ENCODE results near the gene PLCL1. TPM values are rescaled to one million over a fixed set of nuclear protein-coding genes. Genes with fewer than 3 reads are reported as not detected.

PLCL1 gene
- total RNA-seq, 1 experiment from 2014 or later = 1.6 TPM

DNA sequence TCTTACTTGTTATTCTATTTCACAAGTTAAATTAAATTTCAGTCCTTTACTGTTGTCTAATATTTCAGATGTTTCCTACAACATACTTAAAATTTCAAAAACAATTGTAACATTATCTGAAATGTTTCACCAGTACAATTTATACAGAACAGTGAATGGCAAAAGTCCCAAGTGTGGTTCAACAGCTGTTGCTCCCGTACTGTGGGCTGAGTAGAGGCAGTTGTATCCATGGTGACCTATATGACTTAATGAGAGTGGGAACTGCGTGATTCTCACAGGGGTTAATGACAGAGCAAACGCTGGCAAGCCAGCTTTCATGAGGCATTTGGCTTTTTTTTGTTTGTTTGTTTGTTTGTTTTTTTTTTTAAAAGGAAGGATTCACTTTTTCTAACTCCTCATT, 5.3 kb upstream of the PLCL1 start:
- Histone ChIP-seq H3K9me3 (no peaks in the 10 kb centered on the region), H3K4me1 (peaks cover 4% of the 10 kb centered on the region; the same call in 1 of the 2 replicates), H3K4me3 (ENCODE audit: low read depth, low read length) (no peak overlapping the region), H3K27me3 (replicated peaks; ENCODE audit: control insufficient read depth, insufficient read depth, low read length) (no peaks in the 10 kb centered on the region), H3K36me3 (ENCODE audit: control insufficient read depth, insufficient read depth, low read length) (no peaks in the 10 kb centered on the region)
- Mint-ChIP-seq H3K4me3 (ENCODE audit: unreplicated experiment) (no peak overlapping the region), H3K27me3 (ENCODE audit: insufficient read depth, unreplicated experiment) (peaks cover 7% of the 10 kb centered on the region), H3K9me3 (ENCODE audit: unreplicated experiment) (no peaks in the 10 kb centered on the region), H3K36me3 (ENCODE audit: insufficient read depth, unreplicated experiment) (peaks cover 1% of the 10 kb centered on the region), H3K4me1 (ENCODE audit: low read depth, unreplicated experiment) (peaks cover 3% of the 10 kb centered on the region), H3K27ac (ENCODE audit: unreplicated experiment) (no peak overlapping the region)
- CTCF ChIA-PET = no interaction called here
- intact Hi-C loops (cut with micrococcal nuclease; ENCODE audit: unreplicated experiment) = no loop called here
- TF ChIP-seq, protein P1, sequence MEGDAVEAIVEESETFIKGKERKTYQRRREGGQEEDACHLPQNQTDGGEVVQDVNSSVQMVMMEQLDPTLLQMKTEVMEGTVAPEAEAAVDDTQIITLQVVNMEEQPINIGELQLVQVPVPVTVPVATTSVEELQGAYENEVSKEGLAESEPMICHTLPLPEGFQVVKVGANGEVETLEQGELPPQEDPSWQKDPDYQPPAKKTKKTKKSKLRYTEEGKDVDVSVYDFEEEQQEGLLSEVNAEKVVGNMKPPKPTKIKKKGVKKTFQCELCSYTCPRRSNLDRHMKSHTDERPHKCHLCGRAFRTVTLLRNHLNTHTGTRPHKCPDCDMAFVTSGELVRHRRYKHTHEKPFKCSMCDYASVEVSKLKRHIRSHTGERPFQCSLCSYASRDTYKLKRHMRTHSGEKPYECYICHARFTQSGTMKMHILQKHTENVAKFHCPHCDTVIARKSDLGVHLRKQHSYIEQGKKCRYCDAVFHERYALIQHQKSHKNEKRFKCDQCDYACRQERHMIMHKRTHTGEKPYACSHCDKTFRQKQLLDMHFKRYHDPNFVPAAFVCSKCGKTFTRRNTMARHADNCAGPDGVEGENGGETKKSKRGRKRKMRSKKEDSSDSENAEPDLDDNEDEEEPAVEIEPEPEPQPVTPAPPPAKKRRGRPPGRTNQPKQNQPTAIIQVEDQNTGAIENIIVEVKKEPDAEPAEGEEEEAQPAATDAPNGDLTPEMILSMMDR (IDR thresholded peaks at IDR 0.05; ENCODE audit: insufficient read depth in 1 of 2, low read depth in 1 of 2, low read length in 1 of 2, severe bottlenecking in 1 of 2, unreplicated experiment in 1 of 2) = no peak
- no peak for DNase-seq
- POLR2A ChIA-PET = no interaction called here
- no TSS peak for BruUV-seq (replicated peaks)

DNA sequence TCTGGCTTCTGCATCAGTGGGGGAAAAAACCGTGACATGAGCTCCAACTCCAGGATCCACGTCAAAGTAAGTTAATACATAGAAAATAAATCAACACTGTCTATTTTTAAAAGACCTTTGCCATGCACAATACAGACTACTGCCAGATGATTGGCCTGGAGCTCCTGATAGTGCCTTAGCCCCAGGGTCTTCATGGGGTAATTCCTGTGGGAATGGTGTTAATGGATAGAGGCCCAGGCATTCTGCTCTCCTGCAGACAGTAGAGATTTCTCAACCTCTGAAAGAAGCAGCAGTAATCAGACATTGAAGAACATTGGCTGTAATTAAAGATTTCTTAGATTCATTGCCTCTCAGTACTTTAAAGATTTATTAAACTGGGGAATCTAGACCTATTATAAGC, 4.3 kb upstream of the PLCL1 start:
- TF ChIP-seq, protein P1 (IDR thresholded peaks at IDR 0.05; ENCODE audit: insufficient read depth in 1 of 2, low read depth in 1 of 2, low read length in 1 of 2, severe bottlenecking in 1 of 2, unreplicated experiment in 1 of 2) = no peak
- no TSS peak for BruUV-seq (replicated peaks)
- Histone ChIP-seq H3K4me3 (ENCODE audit: low read depth, low read length) (no peak overlapping the region), H3K36me3 (ENCODE audit: control insufficient read depth, insufficient read depth, low read length) (no peaks in the 10 kb centered on the region), H3K27me3 (replicated peaks; ENCODE audit: control insufficient read depth, insufficient read depth, low read length) (no peaks in the 10 kb centered on the region), H3K4me1 (peaks cover 5% of the 10 kb centered on the region; the same call in 1 of the 2 replicates), H3K9me3 (no peaks in the 10 kb centered on the region)
- intact Hi-C loops (cut with micrococcal nuclease; ENCODE audit: unreplicated experiment) = loop anchor here (5.0 kb wide), 1 partner anchor 187 kb away; no protein-coding TSS in a partner anchor
- POLR2A ChIA-PET = no interaction called here
- no peak overlapping the region for H3K27ac Mint-ChIP-seq (ENCODE audit: unreplicated experiment)
- peaks cover 9% of the 10 kb centered on the region for H3K27me3 Mint-ChIP-seq (ENCODE audit: insufficient read depth, unreplicated experiment)
- CTCF ChIA-PET = no interaction called here
- no peak for DNase-seq
- no peaks in the 10 kb centered on the region for H3K9me3 Mint-ChIP-seq (ENCODE audit: unreplicated experiment)
- peaks cover 8% of the 10 kb centered on the region for H3K4me1 Mint-ChIP-seq (ENCODE audit: low read depth, unreplicated experiment)
- H3K36me3 Mint-ChIP-seq (ENCODE audit: insufficient read depth, unreplicated experiment) = peaks cover 5% of the 10 kb centered on the region
- no peak overlapping the region for H3K4me3 Mint-ChIP-seq (ENCODE audit: unreplicated experiment)

DNA sequence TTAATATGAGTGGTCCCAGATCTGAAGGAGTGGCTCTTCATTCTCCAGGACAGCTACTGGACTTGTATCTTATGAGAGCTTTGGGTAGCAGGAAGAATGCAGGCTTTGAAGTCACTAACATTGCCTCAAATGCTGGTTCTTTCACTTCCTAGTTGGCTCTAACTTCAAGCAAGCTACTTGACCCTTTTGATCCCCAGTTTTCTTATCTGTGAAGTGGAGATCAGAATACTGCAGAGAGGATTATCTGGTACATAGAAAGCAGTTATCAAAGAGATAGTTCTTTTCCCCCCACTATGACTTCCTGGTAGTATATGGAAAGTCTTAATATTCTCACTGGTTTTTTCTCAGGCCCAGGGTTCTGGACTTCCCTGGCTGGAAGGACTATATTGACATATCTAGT, 3.4 kb upstream of the PLCL1 start:
- TF ChIP-seq, protein P1 (IDR thresholded peaks at IDR 0.05; ENCODE audit: insufficient read depth in 1 of 2, low read depth in 1 of 2, low read length in 1 of 2, severe bottlenecking in 1 of 2, unreplicated experiment in 1 of 2) = no peak
- peaks cover 5% of the 10 kb centered on the region for H3K36me3 Mint-ChIP-seq (ENCODE audit: insufficient read depth, unreplicated experiment)
- no peak for DNase-seq
- peaks cover 5% of the 10 kb centered on the region; the same call in 1 of the 2 replicates for H3K4me1 ChIP-seq
- peaks cover 4% of the 10 kb centered on the region for H3K27me3 ChIP-seq (replicated peaks; ENCODE audit: control insufficient read depth, insufficient read depth, low read length)
- H3K27ac Mint-ChIP-seq (ENCODE audit: unreplicated experiment) = no peak overlapping the region
- no peaks in the 10 kb centered on the region for H3K9me3 Mint-ChIP-seq (ENCODE audit: unreplicated experiment)
- no peak overlapping the region for H3K4me3 ChIP-seq (ENCODE audit: low read depth, low read length)
- no TSS peak for BruUV-seq (replicated peaks)
- H3K27me3 Mint-ChIP-seq (ENCODE audit: insufficient read depth, unreplicated experiment) = peaks cover 17% of the 10 kb centered on the region
- intact Hi-C loops (cut with micrococcal nuclease; ENCODE audit: unreplicated experiment) = loop anchor here (5.0 kb wide), 1 partner anchor 186 kb away; no protein-coding TSS in a partner anchor
- H3K4me1 Mint-ChIP-seq (ENCODE audit: low read depth, unreplicated experiment) = peaks cover 8% of the 10 kb centered on the region
- no peaks in the 10 kb centered on the region for H3K36me3 ChIP-seq (ENCODE audit: control insufficient read depth, insufficient read depth, low read length)
- no peaks in the 10 kb centered on the region for H3K9me3 ChIP-seq
- CTCF ChIA-PET = no interaction called here
- H3K4me3 Mint-ChIP-seq (ENCODE audit: unreplicated experiment) = no peak overlapping the region
- POLR2A ChIA-PET = no interaction called here
